Mucosa of rectum (tissue), 2 donors: Measurements from ENCODE around the gene DOCK8.
A peak's percentile ranks its signal among the peaks of the same experiment; 100 is the strongest.

Experiments
- H3K27ac ChIP-seq, 2 donors: one replicate each; pipeline ENCODE4 v1.7.0; 2013; ENCODE audit warnings: inconsistent platforms in 2 of 2, low read depth in 2 of 2, low read length in 2 of 2
- H3K27me3 ChIP-seq, 2 donors: one replicate each; pipeline ENCODE4 v1.7.0; 2013; ENCODE audit warnings: low read length in 2 of 2; ENCODE audit not compliant: control insufficient read depth in 2 of 2, insufficient read depth in 2 of 2
- H3K36me3 ChIP-seq, 2 donors: one replicate each; pipeline ENCODE4 v1.7.0; 2013; ENCODE audit warnings: low read length in 2 of 2; ENCODE audit not compliant: control insufficient read depth in 2 of 2, insufficient read depth in 2 of 2
- H3K4me1 ChIP-seq, 2 donors: one replicate each; pipeline ENCODE4 v1.7.0; 2013; ENCODE audit warnings: low read length in 2 of 2, mild to moderate bottlenecking in 1 of 2; ENCODE audit not compliant: control insufficient read depth in 2 of 2, insufficient read depth in 2 of 2
- H3K4me3 ChIP-seq, 2 donors: one replicate each; pipeline ENCODE4 v1.7.0; 2013; ENCODE audit warnings: low read length in 2 of 2
- H3K9ac ChIP-seq, 2 donors: one replicate each; pipeline ENCODE4 v1.7.0; 2013; ENCODE audit warnings: low read length in 2 of 2, low read depth in 1 of 2, mild to moderate bottlenecking in 1 of 2
- H3K9me3 ChIP-seq, 2 donors: one replicate each; pipeline ENCODE4 v1.7.0; 2013; ENCODE audit warnings: low read length in 2 of 2; ENCODE audit not compliant: control insufficient read depth in 2 of 2
- donor health status: healthy.
- donor health status: Normal muscosa, but diverticular disease.

DOCK8 gene

DNA sequence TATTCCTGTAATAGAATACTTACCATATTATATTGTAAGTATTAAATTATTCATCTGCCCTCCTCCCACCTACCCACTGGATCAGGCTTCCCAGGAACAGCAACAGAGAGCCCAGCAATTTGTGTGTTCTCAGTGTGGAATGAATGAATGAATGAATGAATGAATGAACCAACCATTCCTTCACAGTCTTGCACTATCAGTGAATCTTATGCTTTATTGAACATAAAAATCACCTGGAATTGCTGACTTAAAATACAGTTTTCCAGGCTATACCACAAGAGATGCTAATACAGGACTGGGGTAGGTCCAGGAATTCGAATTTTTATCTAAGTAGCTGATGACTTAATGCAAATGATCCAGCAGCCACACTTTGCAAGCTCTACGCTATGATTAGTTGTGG lies 51.6 kb downstream of the DOCK8 start:
- H3K4me1 ChIP-seq = no peaks in the 10 kb centered on the region
- H3K27me3 ChIP-seq = no peaks in the 10 kb centered on the region
- no peaks in the 10 kb centered on the region for H3K9me3 ChIP-seq
- no peaks in the 10 kb centered on the region for H3K36me3 ChIP-seq
- H3K9ac ChIP-seq = no peak overlapping the region
- H3K27ac ChIP-seq = no peak overlapping the region
- no peak overlapping the region for H3K4me3 ChIP-seq

GRCh38 chr9:268616-269015 lies 54.0 kb downstream of the DOCK8 start:
- Histone ChIP-seq H3K27ac (no peak overlapping the region), H3K36me3 (peaks cover 0 to 2% of the 10 kb centered on the region in 2 donors), H3K27me3 (no peaks in the 10 kb centered on the region), H3K9me3 (no peaks in the 10 kb centered on the region), H3K4me3 (no peak overlapping the region), H3K4me1 (no peaks in the 10 kb centered on the region), H3K9ac (no peak overlapping the region)

- no peak overlapping the region for H3K4me3 ChIP-seq
- no peaks in the 10 kb centered on the region for H3K9me3 ChIP-seq
- no peak overlapping the region for H3K27ac ChIP-seq
- no peak overlapping the region for H3K9ac ChIP-seq
- peaks cover 0 to 2% of the 10 kb centered on the region in 2 donors for H3K36me3 ChIP-seq
- no peaks in the 10 kb centered on the region for H3K4me1 ChIP-seq
- no peaks in the 10 kb centered on the region for H3K27me3 ChIP-seq
Observed at GRCh38 chr9:269081-269711, 54.5 kb downstream of the DOCK8 start.

DNA sequence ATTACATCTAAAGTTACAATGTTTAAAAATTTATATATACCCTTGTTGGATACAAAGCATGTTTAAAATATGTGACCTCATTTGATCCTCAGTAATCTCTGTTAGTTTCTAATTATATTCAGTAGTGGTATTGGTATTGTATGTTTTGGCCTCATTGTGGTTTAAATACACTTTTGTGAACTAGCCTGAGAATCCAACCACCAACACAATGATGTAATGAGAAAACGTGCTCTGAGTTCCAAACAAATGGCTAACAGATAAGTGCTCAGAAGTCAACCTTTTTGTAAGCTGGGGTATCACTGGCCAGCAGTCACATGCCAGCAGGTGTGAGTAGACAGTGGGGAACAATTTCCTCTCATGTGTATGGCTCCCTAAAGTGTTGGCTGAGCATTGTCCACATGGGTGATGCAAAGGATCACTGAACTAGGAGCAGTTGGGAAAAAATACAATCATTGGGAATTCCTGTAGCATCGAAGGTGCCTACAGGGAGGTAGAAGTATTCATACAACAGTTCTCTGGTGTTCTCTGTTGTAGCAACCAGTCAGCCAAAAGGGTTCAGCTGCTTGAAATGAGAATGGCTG lies 56.1 kb downstream of the DOCK8 start:
- H3K9ac ChIP-seq = no peak overlapping the region
- no peaks in the 10 kb centered on the region for H3K9me3 ChIP-seq
- no peak overlapping the region for H3K27ac ChIP-seq
- H3K27me3 ChIP-seq = no peaks in the 10 kb centered on the region
- H3K36me3 ChIP-seq = peaks cover 0 to 2% of the 10 kb centered on the region in 2 donors
- no peaks in the 10 kb centered on the region for H3K4me1 ChIP-seq
- H3K4me3 ChIP-seq = no peak overlapping the region

GRCh38 chr9:272251-273213 lies 57.9 kb downstream of the DOCK8 start:
- peak overlapping the region; percentile 37 to 70 for H3K4me3 ChIP-seq
- peak overlapping the region; percentile 68 to 71 for H3K27ac ChIP-seq
- no peaks in the 10 kb centered on the region for H3K27me3 ChIP-seq

DNA sequence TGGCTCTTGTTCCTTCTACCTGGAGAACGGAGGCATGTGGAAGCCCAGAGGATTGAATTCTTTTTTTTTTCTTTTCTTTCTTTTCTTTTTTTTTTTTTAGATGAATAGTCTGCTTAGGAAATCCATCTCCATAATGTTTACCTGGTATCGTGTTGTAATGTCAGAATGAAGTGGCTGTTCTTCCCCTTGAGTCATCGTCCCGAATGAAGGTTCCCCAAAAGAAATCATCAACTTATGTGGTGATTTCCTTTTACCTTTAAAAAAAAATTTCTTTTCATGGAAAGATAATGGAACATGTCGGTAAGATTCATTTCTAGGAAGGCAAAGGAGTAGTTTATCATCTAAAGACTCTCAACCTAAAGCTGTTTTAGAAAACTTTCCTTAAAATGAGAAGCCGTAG lies 59.7 kb downstream of the DOCK8 start:
- H3K36me3 ChIP-seq = peaks cover 0 to 2% of the 10 kb centered on the region in 2 donors
- H3K9me3 ChIP-seq = no peaks in the 10 kb centered on the region
- no peaks in the 10 kb centered on the region for H3K27me3 ChIP-seq
- H3K27ac ChIP-seq = peak overlapping the region in 1 of 2 donors; percentile 32
- H3K9ac ChIP-seq = no peak overlapping the region
- H3K4me3 ChIP-seq = peak overlapping the region in 1 of 2 donors; percentile 70
- H3K4me1 ChIP-seq = peaks cover 0 to 7% of the 10 kb centered on the region in 2 donors

More at GRCh38 chr9:272251-273213, 57.9 kb downstream of the DOCK8 start:
- H3K9ac ChIP-seq = peak overlapping the region; percentile 12 to 20
- no peaks in the 10 kb centered on the region for H3K9me3 ChIP-seq
- H3K36me3 ChIP-seq = peaks cover 0 to 2% of the 10 kb centered on the region in 2 donors
- no peaks in the 10 kb centered on the region for H3K4me1 ChIP-seq

- Histone ChIP-seq H3K4me3 (no peak overlapping the region), H3K4me1 (peaks cover 7 to 17% of the 10 kb centered on the region in 2 donors), H3K27ac (peak overlapping the region in 1 of 2 donors; percentile 69)
Observed at GRCh38 chr9:277601-278295, 63.1 kb downstream of the DOCK8 start.

GRCh38 chr9:278651-279050 lies 64.0 kb downstream of the DOCK8 start:
- H3K9me3 ChIP-seq = no peaks in the 10 kb centered on the region
- H3K27ac ChIP-seq = peak overlapping the region in 1 of 2 donors; percentile 69
- no peak overlapping the region for H3K4me3 ChIP-seq
- no peaks in the 10 kb centered on the region for H3K36me3 ChIP-seq
- H3K4me1 ChIP-seq = peaks cover 7 to 17% of the 10 kb centered on the region in 2 donors
- H3K27me3 ChIP-seq = no peaks in the 10 kb centered on the region
- H3K9ac ChIP-seq = no peak overlapping the region

More at GRCh38 chr9:277601-278295, 63.1 kb downstream of the DOCK8 start:
- H3K9ac ChIP-seq = no peak overlapping the region
- no peaks in the 10 kb centered on the region for H3K27me3 ChIP-seq
- H3K36me3 ChIP-seq = no peaks in the 10 kb centered on the region
- H3K9me3 ChIP-seq = no peaks in the 10 kb centered on the region

DNA sequence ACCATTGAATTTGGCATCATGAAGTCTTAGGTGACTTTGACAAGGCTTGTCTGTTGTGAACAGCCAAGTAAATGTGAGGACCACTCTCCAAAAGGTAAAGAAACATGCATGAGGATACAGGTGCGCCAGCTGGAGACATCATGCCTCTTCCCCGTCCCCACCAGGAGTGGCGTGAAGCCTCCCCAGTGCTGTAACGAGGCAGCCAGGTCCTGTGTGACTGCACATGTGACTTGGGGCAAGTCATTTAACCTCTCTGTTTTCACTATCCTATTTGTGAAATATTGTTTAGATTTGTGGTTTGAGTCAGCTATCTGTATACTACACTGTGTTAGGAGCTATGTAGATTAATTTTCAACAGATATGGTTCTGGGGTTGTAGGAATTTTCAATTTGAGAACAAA lies 65.0 kb downstream of the DOCK8 start:
- Histone ChIP-seq H3K36me3 (no peaks in the 10 kb centered on the region), H3K4me3 (no peak overlapping the region), H3K27me3 (no peaks in the 10 kb centered on the region), H3K27ac (no peak overlapping the region), H3K9me3 (no peaks in the 10 kb centered on the region), H3K4me1 (peaks cover 7 to 17% of the 10 kb centered on the region in 2 donors), H3K9ac (no peak overlapping the region)
